Cerebellar nuclear complex (tissue), 1 donor: ENCODE results near the gene MRPS16.

Source experiments
- DNase-seq, 2 experiments: peaks; one replicate each; lab custom pipeline; 2025; lab: John Stamatoyannopoulos, UW

The MRPS16 gene

DNA sequence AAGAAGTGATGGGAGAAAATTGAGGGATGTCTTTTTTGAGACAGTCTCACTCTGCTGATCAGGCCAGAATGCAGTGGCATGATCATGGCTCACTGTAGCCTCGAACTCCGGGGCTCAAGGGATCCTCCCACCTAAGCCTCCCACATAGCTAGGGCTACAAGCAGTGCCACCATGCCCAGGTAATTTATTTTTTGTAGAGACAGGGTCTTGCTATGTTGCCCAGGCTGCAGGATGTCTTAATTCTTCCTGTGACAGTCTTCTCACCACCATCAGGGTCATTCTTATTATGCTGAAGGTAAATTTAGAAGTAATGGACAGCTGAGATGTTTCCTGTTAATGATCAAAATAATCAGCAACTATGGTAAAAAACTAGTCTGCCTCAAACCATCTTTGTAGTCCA, 12.5 kb downstream of the MRPS16 start:
- no peak for DNase-seq

GRCh38 chr10:73238990-73239566, 13.4 kb downstream of the MRPS16 start:
- DNase-seq: no peak

DNA sequence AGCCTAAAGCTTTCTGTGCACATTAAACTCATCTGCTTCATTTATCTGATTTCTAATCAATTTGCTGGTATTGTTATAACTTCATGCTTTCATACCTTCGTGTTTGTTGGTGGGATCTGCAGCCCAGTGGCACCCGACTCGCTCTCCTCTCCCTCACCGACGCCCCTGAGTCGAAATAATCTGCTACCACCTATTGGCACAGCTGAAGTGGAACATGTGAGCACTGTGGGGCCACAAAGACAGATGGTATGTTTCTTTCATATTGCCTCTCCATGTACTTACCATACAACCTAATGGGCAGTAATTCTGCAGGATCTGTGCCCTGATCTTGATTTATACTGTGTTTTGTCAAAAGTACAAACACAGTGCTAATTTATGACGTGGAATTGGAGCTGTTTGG, 17.7 kb downstream of the MRPS16 start:
- no peak for DNase-seq

GRCh38 chr10:73233883-73234282, 18.6 kb downstream of the MRPS16 start:
- DNase-seq: no peak

GRCh38 chr10:73232887-73233286, 19.6 kb downstream of the MRPS16 start:
- no peak for DNase-seq

DNA sequence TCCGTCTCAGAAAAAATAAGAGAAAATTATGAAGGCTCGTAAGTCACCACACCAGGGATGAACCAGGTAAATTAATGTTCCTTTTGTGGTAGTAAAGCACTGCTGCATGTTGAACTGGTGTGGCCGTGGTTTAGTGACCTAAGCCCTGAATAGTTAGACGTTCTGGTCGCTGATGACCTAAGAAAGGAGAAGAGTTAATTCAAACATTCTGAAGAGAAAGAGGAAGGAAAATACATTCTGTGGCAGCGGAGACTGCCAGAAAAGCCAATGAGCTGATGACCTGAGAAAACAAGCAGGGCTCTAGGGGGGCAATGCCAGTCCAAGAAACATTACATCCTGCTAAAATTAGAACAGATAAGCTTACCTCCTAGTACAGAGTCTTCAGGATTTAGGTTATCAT, 22.9 kb downstream of the MRPS16 start:
- no peak for DNase-seq

- no peak for DNase-seq
Measured at GRCh38 chr10:73228247-73228646, 24.2 kb downstream of the MRPS16 start.

DNA sequence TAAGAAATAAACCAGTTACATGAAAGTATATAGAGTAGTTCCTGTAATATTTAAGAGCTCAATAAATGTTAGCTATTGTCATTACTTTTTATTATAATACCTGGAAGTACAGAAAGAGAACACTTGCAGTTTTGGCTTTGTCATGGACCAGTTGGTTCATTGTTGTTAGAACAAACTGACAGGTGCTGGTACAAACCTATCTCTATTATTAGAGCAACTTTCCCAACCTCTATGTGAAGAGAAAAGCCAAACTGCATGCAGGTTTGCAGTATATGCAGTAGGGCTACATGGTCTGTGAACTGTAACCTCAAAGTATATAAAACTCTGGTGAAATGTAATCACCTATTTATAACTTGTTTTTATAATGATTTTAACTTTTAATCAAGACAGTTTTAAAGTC, 25.8 kb downstream of the MRPS16 start:
- no peak for DNase-seq

DNA sequence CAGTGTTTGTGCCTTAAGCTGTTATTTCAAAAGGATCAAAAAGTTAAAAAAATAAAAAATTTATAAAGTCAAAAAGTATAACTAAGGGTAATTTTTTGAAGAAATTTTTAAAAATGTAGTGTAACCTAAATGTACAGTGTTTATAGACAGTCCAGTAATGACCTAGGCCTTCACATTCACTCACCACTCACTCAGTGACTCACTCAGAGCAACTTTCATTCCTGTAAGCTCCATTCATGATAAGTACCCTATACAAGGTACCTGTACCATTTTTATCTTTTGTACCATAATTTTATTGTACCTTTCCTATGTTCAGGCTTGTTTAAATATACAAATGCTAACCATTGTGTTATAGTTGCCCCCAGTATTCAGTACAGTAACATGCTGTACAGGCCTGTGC, 26.9 kb downstream of the MRPS16 start:
- no peak for DNase-seq

DNA sequence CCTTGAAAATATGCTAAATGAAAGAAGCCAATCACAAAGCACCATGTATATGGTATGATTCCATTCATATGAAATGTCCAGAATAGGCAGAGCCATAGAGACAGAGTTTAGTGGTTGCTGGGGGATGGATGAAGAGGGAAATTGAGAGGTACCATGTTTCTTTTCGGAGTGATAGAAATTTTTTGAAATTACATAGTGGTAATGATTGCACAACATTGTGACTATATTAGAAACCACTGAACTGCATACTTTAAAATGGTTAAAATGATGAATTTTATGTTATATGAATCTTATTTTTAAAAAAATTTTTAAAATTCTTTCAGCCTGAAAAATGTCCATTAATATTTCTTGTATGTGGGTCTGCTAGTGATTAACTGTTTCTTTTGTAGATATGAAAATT, 31.5 kb downstream of the MRPS16 start:
- DNase-seq: no peak

- DNase-seq: no peak
Measured at GRCh38 chr10:73219384-73219783, 33.1 kb downstream of the MRPS16 start.

DNA sequence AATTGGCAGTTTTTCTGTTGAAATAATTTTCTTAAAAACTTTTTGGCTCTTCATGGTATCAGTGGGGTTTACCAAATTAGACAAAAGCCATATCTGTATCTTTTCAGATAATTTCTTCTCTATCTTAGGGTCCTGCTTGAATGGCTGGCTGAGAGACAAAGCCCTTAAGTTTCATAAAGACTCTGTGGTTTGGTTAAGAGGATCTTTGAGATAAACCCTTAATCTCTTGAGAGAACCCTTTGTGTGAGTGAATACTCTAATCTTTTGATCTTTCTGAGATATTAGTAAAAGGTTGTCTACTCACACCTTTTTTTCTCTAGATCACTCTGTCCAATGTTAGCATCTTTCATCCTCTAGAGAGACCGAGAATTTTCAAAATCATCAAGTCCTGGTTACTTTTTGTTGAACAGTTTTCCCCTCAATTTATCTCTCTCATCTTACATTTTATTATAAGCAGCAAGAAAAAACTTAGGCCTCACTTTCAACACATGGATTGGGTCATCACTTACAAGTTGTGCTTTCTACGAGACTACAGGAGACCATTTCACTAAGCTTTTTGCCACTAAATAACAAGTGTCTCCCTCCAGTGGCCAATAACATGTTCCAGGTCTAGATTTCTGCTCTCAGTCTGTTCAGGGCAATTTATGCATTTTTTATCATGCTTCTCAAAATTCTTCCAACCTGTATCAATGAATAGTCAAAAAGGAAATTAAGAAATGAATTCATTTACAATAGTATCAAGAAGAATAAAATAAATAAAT, 33.8 kb downstream of the MRPS16 start:
- DNase-seq: no peak

DNA sequence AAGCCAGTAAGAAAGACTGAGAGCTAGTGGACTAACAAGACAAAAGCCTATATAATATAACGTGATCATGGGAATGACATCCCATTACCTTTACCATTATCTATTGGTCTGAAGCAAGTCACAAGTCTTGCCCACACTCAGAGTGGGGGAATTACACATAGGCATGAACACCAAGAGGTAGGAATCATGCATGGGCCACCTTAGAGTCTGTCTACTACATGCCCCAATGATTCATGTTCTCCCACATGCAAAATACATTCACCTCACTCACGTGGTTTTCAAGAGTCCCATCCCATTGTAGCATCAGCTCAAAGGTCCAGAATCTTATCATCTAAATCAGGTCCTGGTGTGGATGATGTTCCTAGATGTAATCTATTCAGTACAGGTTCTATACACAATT, 34.8 kb downstream of the MRPS16 start:
- no peak for DNase-seq

DNA sequence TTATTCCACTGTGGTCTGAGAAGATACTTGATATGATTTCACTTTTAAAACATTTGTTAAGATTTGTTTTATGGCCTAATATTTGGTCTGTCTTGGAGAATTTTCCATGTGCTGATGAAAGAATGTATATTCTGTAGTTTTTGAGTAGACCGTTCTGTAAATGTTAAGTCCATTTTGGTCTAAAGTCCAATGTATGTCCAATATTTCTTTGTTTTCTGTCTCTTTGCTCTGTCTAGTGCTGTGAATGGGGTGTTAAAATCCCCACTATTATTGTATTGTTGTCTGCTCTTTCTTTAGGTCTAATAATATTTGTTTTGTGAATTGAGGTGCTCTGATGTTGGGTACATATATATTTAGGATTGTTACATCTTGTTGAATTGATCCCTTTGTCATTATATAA, 36.7 kb downstream of the MRPS16 start:
- DNase-seq: no peak

DNA sequence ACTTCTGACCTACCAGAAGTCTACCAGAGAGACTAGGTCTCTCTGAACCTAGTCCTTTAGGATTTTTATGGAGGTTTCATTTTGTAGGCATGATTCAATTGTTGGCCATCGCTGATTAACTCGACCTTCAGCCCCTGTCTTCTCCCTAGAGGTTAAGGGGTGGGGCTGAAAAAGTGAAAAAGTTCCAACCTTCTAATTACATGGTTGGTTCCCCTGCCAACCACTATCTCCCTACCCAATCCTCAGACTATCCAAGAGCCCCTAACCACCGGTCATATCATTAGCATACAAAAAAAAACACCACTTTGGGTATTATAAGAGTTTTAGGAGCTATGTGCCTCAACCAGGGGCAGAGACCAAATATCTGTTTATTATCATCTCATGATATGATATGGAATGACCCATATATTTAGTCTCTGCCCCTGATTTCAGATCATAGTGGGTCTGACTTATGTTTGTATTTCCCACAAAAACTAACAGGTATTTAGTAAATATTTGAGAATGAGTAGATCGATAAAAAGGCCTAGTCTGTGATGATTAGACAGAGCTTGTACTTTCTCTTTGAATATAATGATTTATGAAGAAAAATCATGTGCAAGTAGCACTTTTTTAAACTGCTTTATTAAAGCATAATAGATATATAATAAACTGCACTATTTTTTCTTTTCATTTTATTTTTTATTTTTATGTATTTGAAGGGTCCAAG, 41.2 kb downstream of the MRPS16 start:
- DNase-seq: no peak

- no peak for DNase-seq
Measured at GRCh38 chr10:73210395-73211105, 41.9 kb downstream of the MRPS16 start.

- no peak for DNase-seq
Measured at GRCh38 chr10:73209705-73210104, 42.7 kb downstream of the MRPS16 start.

- DNase-seq: no peak
Measured at GRCh38 chr10:73207883-73208282, 44.6 kb downstream of the MRPS16 start.

GRCh38 chr10:73206385-73206784, 46.1 kb downstream of the MRPS16 start:
- no peak for DNase-seq

- DNase-seq: no peak
Measured at GRCh38 chr10:73205890-73206289, 46.6 kb downstream of the MRPS16 start.

GRCh38 chr10:73205081-73205480, 47.4 kb downstream of the MRPS16 start:
- no peak for DNase-seq
